ENCODE data around the gene RAPGEF6.

GRCh38 chr5:131633830-131634229 lies 1.2 kb downstream of the RAPGEF6 start:
- TF ChIP-seq POLR2A (IDR thresholded peaks at IDR 0.05), result no peak
- TF ChIP-seq, protein P1, sequence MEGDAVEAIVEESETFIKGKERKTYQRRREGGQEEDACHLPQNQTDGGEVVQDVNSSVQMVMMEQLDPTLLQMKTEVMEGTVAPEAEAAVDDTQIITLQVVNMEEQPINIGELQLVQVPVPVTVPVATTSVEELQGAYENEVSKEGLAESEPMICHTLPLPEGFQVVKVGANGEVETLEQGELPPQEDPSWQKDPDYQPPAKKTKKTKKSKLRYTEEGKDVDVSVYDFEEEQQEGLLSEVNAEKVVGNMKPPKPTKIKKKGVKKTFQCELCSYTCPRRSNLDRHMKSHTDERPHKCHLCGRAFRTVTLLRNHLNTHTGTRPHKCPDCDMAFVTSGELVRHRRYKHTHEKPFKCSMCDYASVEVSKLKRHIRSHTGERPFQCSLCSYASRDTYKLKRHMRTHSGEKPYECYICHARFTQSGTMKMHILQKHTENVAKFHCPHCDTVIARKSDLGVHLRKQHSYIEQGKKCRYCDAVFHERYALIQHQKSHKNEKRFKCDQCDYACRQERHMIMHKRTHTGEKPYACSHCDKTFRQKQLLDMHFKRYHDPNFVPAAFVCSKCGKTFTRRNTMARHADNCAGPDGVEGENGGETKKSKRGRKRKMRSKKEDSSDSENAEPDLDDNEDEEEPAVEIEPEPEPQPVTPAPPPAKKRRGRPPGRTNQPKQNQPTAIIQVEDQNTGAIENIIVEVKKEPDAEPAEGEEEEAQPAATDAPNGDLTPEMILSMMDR (IDR thresholded peaks at IDR 0.05 in 4 of 5, conservative IDR thresholded peaks at IDR 0.05 in 1 of 5), result no peak
